K562 (cell line): ENCODE data around the gene CCT5. TPM values are rescaled to one million over a fixed set of nuclear protein-coding genes. Genes with fewer than 3 reads are reported as not detected.

Experiments used
- BCOR ChIP-seq: fragments of 450-650 bp; IDR thresholded peaks from 2 replicates; pipeline ENCODE4 v1.6.1; 2016
- CREBBP ChIP-seq: IDR thresholded peaks from one replicate; pipeline ENCODE4 v1.6.1; 2012; ENCODE audit warnings: low read depth, mild to moderate bottlenecking, control low read depth, inconsistent platforms, low read length
- DNMT1 ChIP-seq: fragments of 450-650 bp; IDR thresholded peaks from 2 replicates; pipeline ENCODE4 v1.6.1; 2016; ENCODE audit warnings: antibody characterized with exemption, mild to moderate bottlenecking
- E2F8 ChIP-seq: fragments of 450-650 bp; IDR thresholded peaks from 2 replicates; pipeline ENCODE4 v1.7.1; 2018; ENCODE audit warnings: mild to moderate bottlenecking, low read depth; ENCODE audit not compliant: partially characterized antibody
- FOXK2 ChIP-seq, 2 experiments: fragments of 450-650 bp; IDR thresholded peaks in 1 of 2; conservative IDR thresholded peaks in 1 of 2; 2 replicates each; pipeline ENCODE4 v1.6.1; 2016; ENCODE audit warnings: low read depth in 2 of 2, mild to moderate bottlenecking in 1 of 2
- HDAC3 ChIP-seq: fragments of 450-650 bp; IDR thresholded peaks from 2 replicates; pipeline ENCODE4 v1.6.1; 2018; ENCODE audit warnings: borderline replicate concordance, mild to moderate bottlenecking, moderate library complexity; ENCODE audit not compliant: partially characterized antibody
- PML ChIP-seq: IDR thresholded peaks from 2 replicates; pipeline ENCODE4 v1.6.1; 2012; ENCODE audit warnings: low read length, inconsistent platforms
- POLR2AphosphoS2 ChIP-seq: IDR thresholded peaks from 2 replicates; pipeline ENCODE4 v1.6.1; 2012; ENCODE audit warnings: low read length, improper control_type of control experiment
- POLR2B ChIP-seq: fragments of 450-650 bp; IDR thresholded peaks from 2 replicates; pipeline ENCODE4 v1.6.1; 2018; ENCODE audit warnings: low read depth; ENCODE audit not compliant: partially characterized antibody
- RB1 ChIP-seq: fragments of 450-650 bp; IDR thresholded peaks from 2 replicates; pipeline ENCODE4 v1.6.1; 2017; ENCODE audit warnings: low read depth, mild to moderate bottlenecking
- RFX1 ChIP-seq: fragments of 450-650 bp; IDR thresholded peaks from 2 replicates; pipeline ENCODE4 v1.6.1; 2016; ENCODE audit warnings: mild to moderate bottlenecking, moderate library complexity
- SETDB1 ChIP-seq: IDR thresholded peaks from one replicate; pipeline ENCODE4 v1.6.1; 2012; ENCODE audit warnings: low read length, control low read depth, inconsistent platforms
- U2AF1 ChIP-seq: fragments of 200-400 bp; formaldehyde crosslinking; optimal IDR thresholded peaks from 2 replicates; pipeline ENCODE3; 2017; ENCODE audit warnings: mild to moderate bottlenecking, low read depth, low read length, moderate library complexity
- XRCC5 ChIP-seq: fragments of 200-400 bp; formaldehyde crosslinking; IDR thresholded peaks from 2 replicates; pipeline ENCODE4 v1.6.1; 2017; ENCODE audit warnings: low read depth, mild to moderate bottlenecking, low read length
- ZNF274 ChIP-seq: IDR thresholded peaks from 2 replicates; pipeline ENCODE4 v1.6.1; 2011; ENCODE audit warnings: low read depth, mild to moderate bottlenecking, low read length, moderate library complexity, borderline replicate concordance
- polyA plus RNA-seq, 8 experiments: library from polyadenylated mRNA; depleted of rRNA in 4 of 8; stranded (reverse) in 5 of 8; unstranded in 3 of 8; fragments of >200 nt; fragmentation: Nextera tagmentation in 2 of 8; fragmentation: Illumina TruSeq in 1 of 8; extraction: Ambion mirVana in 2 of 8; extraction: Trizol in 1 of 8; gene quantifications; 2 replicates each; pipeline versions ENCODE4 v1.2.1 to v1.2.3, GENCODE V29; 2011 to 2014; ENCODE audit warnings: inconsistent platforms in 1 of 8, missing spikeins in 1 of 8
- total RNA-seq, 7 experiments: library from RNA; depleted of rRNA in 6 of 7; stranded (reverse); fragments of >200 nt in 6 of 7; fragmentation: Illumina TruSeq in 2 of 7; extraction: Trizol in 2 of 7; gene quantifications; 2 replicates each; pipeline versions ENCODE4 v1.2.1 to v1.2.3, GENCODE V29; 2011 to 2021; ENCODE audit warnings: low replicate concordance in 1 of 7
- TF ChIP-seq, protein P1 (sequence below): sonication (generic); formaldehyde crosslinking; IDR thresholded peaks from 2 replicates; pipeline ENCODE4 v1.8.0; 2022; ENCODE audit warnings: missing genetic modification reagents, mild to moderate bottlenecking, borderline replicate concordance
- TF ChIP-seq, protein P2 (sequence below): sonication (generic); formaldehyde crosslinking; IDR thresholded peaks from 2 replicates; pipeline ENCODE4 v1.8.1; 2023; ENCODE audit warnings: mild to moderate bottlenecking, missing genetic modification reagents
- TF ChIP-seq, protein P3 (sequence below): fragments of 250-450 bp; sonication (Bioruptor Pico); IDR thresholded peaks from 2 replicates; pipeline ENCODE4 v1.9.0; 2021; ENCODE audit warnings: mild to moderate bottlenecking, inconsistent platforms

The CCT5 gene
- total and polyA plus RNA-seq, 9 of the 15 experiments (the other 6 are each of a cell fraction or from before 2014, with no cell fraction given): 782 to 1,606 (median 1,153) TPM

DNA sequence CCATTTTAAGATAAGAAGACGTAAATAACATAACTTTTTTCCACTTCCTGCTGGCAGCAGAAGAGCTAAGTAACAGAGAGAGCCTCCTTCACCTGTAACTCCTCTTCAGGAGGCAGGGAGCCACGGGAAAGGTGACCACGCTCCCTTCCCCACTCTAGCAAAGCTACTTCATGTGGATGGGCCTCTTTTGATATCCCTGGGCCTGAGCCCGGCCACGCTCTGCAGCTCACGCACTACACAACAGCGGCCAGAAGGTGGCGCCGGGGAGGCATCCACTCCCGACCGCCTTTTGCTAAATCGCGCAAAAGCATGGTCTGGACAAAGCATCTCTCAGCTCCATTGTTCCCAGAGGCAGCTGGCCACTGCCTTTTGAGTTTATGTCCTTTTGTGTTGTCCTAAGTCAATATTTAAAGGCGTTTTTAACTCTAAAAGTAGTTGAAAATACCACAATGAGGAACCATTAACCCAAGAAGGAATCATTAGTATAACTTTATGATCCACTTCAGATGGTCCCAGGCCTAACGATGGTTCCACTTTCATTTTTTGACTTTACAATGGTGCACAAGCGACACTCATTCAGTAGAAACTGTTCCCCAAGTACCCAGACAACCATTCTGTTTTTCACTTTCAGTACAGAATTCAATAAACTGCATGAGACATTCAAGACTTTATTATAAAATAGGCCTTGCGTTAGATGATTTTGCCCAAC, 34.0 kb downstream of the CCT5 start (continued):
- no peak for TF ChIP-seq U2AF1
- TF ChIP-seq HDAC3: no peak
- TF ChIP-seq, protein P1, sequence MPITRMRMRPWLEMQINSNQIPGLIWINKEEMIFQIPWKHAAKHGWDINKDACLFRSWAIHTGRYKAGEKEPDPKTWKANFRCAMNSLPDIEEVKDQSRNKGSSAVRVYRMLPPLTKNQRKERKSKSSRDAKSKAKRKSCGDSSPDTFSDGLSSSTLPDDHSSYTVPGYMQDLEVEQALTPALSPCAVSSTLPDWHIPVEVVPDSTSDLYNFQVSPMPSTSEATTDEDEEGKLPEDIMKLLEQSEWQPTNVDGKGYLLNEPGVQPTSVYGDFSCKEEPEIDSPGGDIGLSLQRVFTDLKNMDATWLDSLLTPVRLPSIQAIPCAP (CRISPR knock-in tag): no peak
- no peak for TF ChIP-seq ZNF274
- TF ChIP-seq CREBBP: no peak
- TF ChIP-seq FOXK2 (conservative IDR thresholded peaks at IDR 0.05 in 1 of 2, IDR thresholded peaks at IDR 0.05 in 1 of 2; ENCODE audit: low read depth in 2 of 2): no peak
- TF ChIP-seq DNMT1: no peak
- TF ChIP-seq SETDB1: no peak
- peak; percentile 76 for TF ChIP-seq RB1
- TF ChIP-seq E2F8: peak; percentile 40
- no peak for TF ChIP-seq RFX1
- TF ChIP-seq, protein P2, sequence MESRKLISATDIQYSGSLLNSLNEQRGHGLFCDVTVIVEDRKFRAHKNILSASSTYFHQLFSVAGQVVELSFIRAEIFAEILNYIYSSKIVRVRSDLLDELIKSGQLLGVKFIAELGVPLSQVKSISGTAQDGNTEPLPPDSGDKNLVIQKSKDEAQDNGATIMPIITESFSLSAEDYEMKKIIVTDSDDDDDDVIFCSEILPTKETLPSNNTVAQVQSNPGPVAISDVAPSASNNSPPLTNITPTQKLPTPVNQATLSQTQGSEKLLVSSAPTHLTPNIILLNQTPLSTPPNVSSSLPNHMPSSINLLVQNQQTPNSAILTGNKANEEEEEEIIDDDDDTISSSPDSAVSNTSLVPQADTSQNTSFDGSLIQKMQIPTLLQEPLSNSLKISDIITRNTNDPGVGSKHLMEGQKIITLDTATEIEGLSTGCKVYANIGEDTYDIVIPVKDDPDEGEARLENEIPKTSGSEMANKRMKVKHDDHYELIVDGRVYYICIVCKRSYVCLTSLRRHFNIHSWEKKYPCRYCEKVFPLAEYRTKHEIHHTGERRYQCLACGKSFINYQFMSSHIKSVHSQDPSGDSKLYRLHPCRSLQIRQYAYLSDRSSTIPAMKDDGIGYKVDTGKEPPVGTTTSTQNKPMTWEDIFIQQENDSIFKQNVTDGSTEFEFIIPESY (CRISPR knock-in tag): peak; percentile 91
- TF ChIP-seq, protein P3, sequence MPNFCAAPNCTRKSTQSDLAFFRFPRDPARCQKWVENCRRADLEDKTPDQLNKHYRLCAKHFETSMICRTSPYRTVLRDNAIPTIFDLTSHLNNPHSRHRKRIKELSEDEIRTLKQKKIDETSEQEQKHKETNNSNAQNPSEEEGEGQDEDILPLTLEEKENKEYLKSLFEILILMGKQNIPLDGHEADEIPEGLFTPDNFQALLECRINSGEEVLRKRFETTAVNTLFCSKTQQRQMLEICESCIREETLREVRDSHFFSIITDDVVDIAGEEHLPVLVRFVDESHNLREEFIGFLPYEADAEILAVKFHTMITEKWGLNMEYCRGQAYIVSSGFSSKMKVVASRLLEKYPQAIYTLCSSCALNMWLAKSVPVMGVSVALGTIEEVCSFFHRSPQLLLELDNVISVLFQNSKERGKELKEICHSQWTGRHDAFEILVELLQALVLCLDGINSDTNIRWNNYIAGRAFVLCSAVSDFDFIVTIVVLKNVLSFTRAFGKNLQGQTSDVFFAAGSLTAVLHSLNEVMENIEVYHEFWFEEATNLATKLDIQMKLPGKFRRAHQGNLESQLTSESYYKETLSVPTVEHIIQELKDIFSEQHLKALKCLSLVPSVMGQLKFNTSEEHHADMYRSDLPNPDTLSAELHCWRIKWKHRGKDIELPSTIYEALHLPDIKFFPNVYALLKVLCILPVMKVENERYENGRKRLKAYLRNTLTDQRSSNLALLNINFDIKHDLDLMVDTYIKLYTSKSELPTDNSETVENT (CRISPR knock-in tag): 0 out of 2 replicates have a peak, but pooled peaks have one; percentile 53
- TF ChIP-seq BCOR: no peak
- peak; percentile 28 for TF ChIP-seq POLR2B
- peak; percentile 96 for TF ChIP-seq XRCC5
- 0 out of 2 replicates have a peak, but pooled peaks have one; percentile 45 for TF ChIP-seq PML
- peak; percentile 94 for TF ChIP-seq POLR2AphosphoS2
